ENCODE results near the gene NTRK2. TPM values are rescaled to one million over a fixed set of nuclear protein-coding genes. Genes with fewer than 3 reads are reported as not detected.

NTRK2 gene
- total RNA-seq, 1 experiment from 2014 or later, result not detected

DNA sequence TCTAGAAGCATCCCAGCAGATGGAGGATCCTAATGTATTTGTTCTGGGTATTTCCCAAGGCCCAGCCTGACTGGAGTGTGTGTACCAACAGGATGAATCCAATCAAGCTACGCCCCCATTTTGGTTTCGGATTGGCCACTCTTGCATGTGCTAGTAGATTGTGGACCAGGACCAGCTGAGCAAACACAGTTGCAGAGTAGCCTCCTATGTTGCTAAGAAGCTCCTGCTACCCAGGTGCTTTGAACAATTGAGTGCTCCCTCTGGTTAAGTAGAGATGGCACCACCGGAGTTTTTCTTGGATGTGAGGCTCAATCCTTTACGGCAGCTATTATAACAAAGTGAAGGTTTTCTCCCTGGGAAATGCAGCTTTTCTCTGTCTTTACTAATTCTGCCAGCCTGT lies 204.5 kb downstream of the NTRK2 start:
- no peaks in the 10 kb centered on the region for H4K20me1 ChIP-seq (ENCODE audit: insufficient read depth)
- no peak overlapping the region for H3K27ac ChIP-seq (ENCODE audit: low read depth, low read length)
- TF ChIP-seq SP1 (IDR thresholded peaks at IDR 0.05; ENCODE audit: low read depth), result no peak
- H3K79me2 ChIP-seq (ENCODE audit: insufficient read depth, low read length), result no peaks in the 10 kb centered on the region
- H3K9me3 ChIP-seq (ENCODE audit: control insufficient read depth in 1 of 2, insufficient read depth in 1 of 2, low read depth in 1 of 2, low read length in 2 of 2), result no peaks in the 10 kb centered on the region
- H2AFZ ChIP-seq (ENCODE audit: low read depth, low read length, poor library complexity, severe bottlenecking), result no peak overlapping the region
- H3K36me3 ChIP-seq (ENCODE audit: control insufficient read depth in 1 of 2, insufficient read depth in 2 of 2, low read length in 2 of 2), result no peaks in the 10 kb centered on the region
- H3K9ac ChIP-seq (ENCODE audit: low read length), result no peak overlapping the region
- no peak overlapping the region for H3K4me3 ChIP-seq (replicated peaks in 1 of 2; ENCODE audit: low read depth in 1 of 2, low read length in 2 of 2)
- POLR2A ChIA-PET, result no interaction called here
- no peak overlapping the region for H3K4me2 ChIP-seq (ENCODE audit: low read length)
- RAD21 ChIA-PET (ENCODE audit: low non-redundant PET in 1 of 2, low total read pairs in 2 of 2, uncharacterized antibody in 2 of 2, unreplicated experiment in 2 of 2), result no interaction called here
- intact Hi-C loops (cut with micrococcal nuclease), result no loop called here
- DNase-seq (ENCODE audit: low read depth, low spot score) (no peak), ATAC-seq (no peak)
- CTCF ChIA-PET, result no interaction called here
- no peaks in the 10 kb centered on the region for H3K9me2 ChIP-seq (ENCODE audit: insufficient read depth)
- H3K27me3 ChIP-seq (ENCODE audit: insufficient read depth, low read length), result no peaks in the 10 kb centered on the region
- no peaks in the 10 kb centered on the region for H3K4me1 ChIP-seq (ENCODE audit: control insufficient read depth in 1 of 2, insufficient read depth in 2 of 2, low read length in 2 of 2)
- no TSS peak for BruUV-seq (replicated peaks)

DNA sequence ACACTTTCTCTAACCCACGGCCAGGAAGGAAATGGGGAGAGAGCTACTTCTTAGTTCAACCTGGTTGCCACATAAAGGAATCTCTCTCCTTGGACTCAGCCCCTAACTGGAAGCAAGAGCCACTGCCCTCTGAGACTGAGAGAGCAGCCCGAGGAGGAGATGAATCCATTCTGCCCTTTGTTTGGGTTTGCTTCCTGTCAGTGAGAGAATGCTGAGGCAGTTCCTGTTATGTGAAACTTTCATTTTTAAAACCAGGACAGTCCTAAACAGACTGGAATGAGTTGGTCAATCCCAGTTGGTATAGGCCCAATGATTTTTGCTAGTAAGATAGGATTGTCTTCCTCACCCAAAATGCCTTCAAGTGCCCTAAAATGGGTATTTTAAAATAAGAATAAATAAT lies 205.1 kb downstream of the NTRK2 start:
- H4K20me1 ChIP-seq (ENCODE audit: insufficient read depth), result no peaks in the 10 kb centered on the region
- ATAC-seq, result no peak
- no peak overlapping the region for H2AFZ ChIP-seq (ENCODE audit: low read depth, low read length, poor library complexity, severe bottlenecking)
- no peaks in the 10 kb centered on the region for H3K9me3 ChIP-seq (ENCODE audit: control insufficient read depth in 1 of 2, insufficient read depth in 1 of 2, low read depth in 1 of 2, low read length in 2 of 2)
- no peak for TF ChIP-seq ZFX (IDR thresholded peaks at IDR 0.05)
- TF ChIP-seq, protein P1, sequence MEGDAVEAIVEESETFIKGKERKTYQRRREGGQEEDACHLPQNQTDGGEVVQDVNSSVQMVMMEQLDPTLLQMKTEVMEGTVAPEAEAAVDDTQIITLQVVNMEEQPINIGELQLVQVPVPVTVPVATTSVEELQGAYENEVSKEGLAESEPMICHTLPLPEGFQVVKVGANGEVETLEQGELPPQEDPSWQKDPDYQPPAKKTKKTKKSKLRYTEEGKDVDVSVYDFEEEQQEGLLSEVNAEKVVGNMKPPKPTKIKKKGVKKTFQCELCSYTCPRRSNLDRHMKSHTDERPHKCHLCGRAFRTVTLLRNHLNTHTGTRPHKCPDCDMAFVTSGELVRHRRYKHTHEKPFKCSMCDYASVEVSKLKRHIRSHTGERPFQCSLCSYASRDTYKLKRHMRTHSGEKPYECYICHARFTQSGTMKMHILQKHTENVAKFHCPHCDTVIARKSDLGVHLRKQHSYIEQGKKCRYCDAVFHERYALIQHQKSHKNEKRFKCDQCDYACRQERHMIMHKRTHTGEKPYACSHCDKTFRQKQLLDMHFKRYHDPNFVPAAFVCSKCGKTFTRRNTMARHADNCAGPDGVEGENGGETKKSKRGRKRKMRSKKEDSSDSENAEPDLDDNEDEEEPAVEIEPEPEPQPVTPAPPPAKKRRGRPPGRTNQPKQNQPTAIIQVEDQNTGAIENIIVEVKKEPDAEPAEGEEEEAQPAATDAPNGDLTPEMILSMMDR (IDR thresholded peaks at IDR 0.05 in 2 of 3, conservative IDR thresholded peaks at IDR 0.05 in 1 of 3; ENCODE audit: borderline replicate concordance in 1 of 3, insufficient read depth in 1 of 3, low read depth in 2 of 3, low read length in 2 of 3), result no peak
- TF ChIP-seq, protein P2, sequence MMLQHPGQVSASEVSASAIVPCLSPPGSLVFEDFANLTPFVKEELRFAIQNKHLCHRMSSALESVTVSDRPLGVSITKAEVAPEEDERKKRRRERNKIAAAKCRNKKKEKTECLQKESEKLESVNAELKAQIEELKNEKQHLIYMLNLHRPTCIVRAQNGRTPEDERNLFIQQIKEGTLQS (IDR thresholded peaks at IDR 0.05), result no peak
- TF ChIP-seq SRF (IDR thresholded peaks at IDR 0.05; ENCODE audit: low read depth), result no peak
- TF ChIP-seq TCF7L2 (IDR thresholded peaks at IDR 0.05; ENCODE audit: borderline replicate concordance, extremely low read depth, insufficient read depth, insufficient read length), result no peak
- TF ChIP-seq FOSL1 (IDR thresholded peaks at IDR 0.05; ENCODE audit: low read depth), result no peak
- TF ChIP-seq ELF1 (IDR thresholded peaks at IDR 0.05; ENCODE audit: borderline replicate concordance, low read depth), result no peak
- TF ChIP-seq JUND (IDR thresholded peaks at IDR 0.05), result no peak
- no peak for TF ChIP-seq POLR2A (IDR thresholded peaks at IDR 0.05; ENCODE audit: borderline replicate concordance, extremely low read depth, insufficient read depth, insufficient read length)
- no peak for TF ChIP-seq CBX3 (IDR thresholded peaks at IDR 0.05; ENCODE audit: low read depth)
- TF ChIP-seq ZNF274 (IDR thresholded peaks at IDR 0.05; ENCODE audit: low read depth, low read length), result no peak
- TF ChIP-seq POLR2AphosphoS5 (IDR thresholded peaks at IDR 0.05; ENCODE audit: low read depth, low read length), result no peak
- no peak for TF ChIP-seq EZH2phosphoT487 (IDR thresholded peaks at IDR 0.05; ENCODE audit: borderline replicate concordance)
- intact Hi-C loops (cut with micrococcal nuclease), result no loop called here
- DNase-seq (ENCODE audit: low read depth, low spot score), result no peak
- H3K4me2 ChIP-seq (ENCODE audit: low read length), result no peak overlapping the region
- no peaks in the 10 kb centered on the region for H3K9me2 ChIP-seq (ENCODE audit: insufficient read depth)
- CTCF ChIA-PET, result no interaction called here
- no peaks in the 10 kb centered on the region for H3K79me2 ChIP-seq (ENCODE audit: insufficient read depth, low read length)
- no peak overlapping the region for H3K4me3 ChIP-seq (replicated peaks in 1 of 2; ENCODE audit: low read depth in 1 of 2, low read length in 2 of 2)
- no peak overlapping the region for H3K9ac ChIP-seq (ENCODE audit: low read length)
- no peaks in the 10 kb centered on the region for H3K36me3 ChIP-seq (ENCODE audit: control insufficient read depth in 1 of 2, insufficient read depth in 2 of 2, low read length in 2 of 2)
- BruUV-seq (replicated peaks), result no TSS peak
- POLR2A ChIA-PET, result no interaction called here
- RAD21 ChIA-PET (ENCODE audit: low non-redundant PET in 1 of 2, low total read pairs in 2 of 2, uncharacterized antibody in 2 of 2, unreplicated experiment in 2 of 2), result no interaction called here
- H3K4me1 ChIP-seq (ENCODE audit: control insufficient read depth in 1 of 2, insufficient read depth in 2 of 2, low read length in 2 of 2), result no peaks in the 10 kb centered on the region
- no peak overlapping the region for H3K27ac ChIP-seq (ENCODE audit: low read depth, low read length)
- H3K27me3 ChIP-seq (ENCODE audit: insufficient read depth, low read length), result no peaks in the 10 kb centered on the region

Data from HCT116 (cell line).